CD4-positive, alpha-beta T cell (primary cell): ENCODE data around the gene FBRS. TPM values are rescaled to one million over a fixed set of nuclear protein-coding genes. Genes with fewer than 3 reads are reported as not detected.

Experiments used
- ATAC-seq: fragments of 200-7000 bp; cut with Tn5 transposase; one replicate; pipeline ENCODE4 v1.10.0; 2022; ENCODE audit warnings: mild to moderate bottlenecking; ENCODE audit not compliant: poor library complexity
- CTCF ChIA-PET: fragments of 350-600 bp; sonication (Branson Sonifier 250); formaldehyde crosslinking; loops from one replicate; lab custom pipeline; 2021; ENCODE audit warnings: antibody characterized with exemption, inconsistent platforms; lab: Charles Lee
- POLR2A ChIA-PET: fragments of 350-600 bp; sonication (Branson Sonifier 250); formaldehyde crosslinking; loops from one replicate; lab custom pipeline; 2021; ENCODE audit warnings: antibody characterized with exemption, inconsistent platforms; lab: Charles Lee
- DNase-seq, 14 experiments: peaks; one replicate each; pipeline ENCODE4 v3.0.0-alpha.2; 2013 to 2020; ENCODE audit warnings: mixed read lengths in 2 of 14
- H3K27ac ChIP-seq, 2 donors: one replicate each; pipeline versions ENCODE4 v1.5.1 to v1.7.0; 2013; ENCODE audit warnings: low read length in 2 of 2, low read depth in 1 of 2, mild to moderate bottlenecking in 1 of 2
- H3K27me3 ChIP-seq, 2 experiments: 1 replicate in 1 of 2; 2 replicates in 1 of 2; pipeline versions ENCODE4 v1.6.1 to v1.7.0; 2013; ENCODE audit warnings: low read length in 2 of 2, control low read depth in 1 of 2, mild to moderate bottlenecking in 1 of 2, moderate library complexity in 1 of 2; ENCODE audit not compliant: insufficient read depth in 2 of 2, control insufficient read depth in 1 of 2
- H3K36me3 ChIP-seq: one replicate; pipeline ENCODE4 v1.6.1; 2013; ENCODE audit warnings: low read length, control low read depth; ENCODE audit not compliant: insufficient read depth
- H3K4me1 ChIP-seq: one replicate; pipeline ENCODE4 v1.6.1; 2013; ENCODE audit warnings: low read length, control low read depth; ENCODE audit not compliant: insufficient read depth
- H3K4me3 ChIP-seq: one replicate; pipeline ENCODE4 v1.5.1; 2013; ENCODE audit warnings: mild to moderate bottlenecking, low read length, moderate library complexity
- H3K9me3 ChIP-seq, 2 experiments: 1 replicate in 1 of 2; 2 replicates in 1 of 2; pipeline versions ENCODE4 v1.6.1 to v1.7.0; 2013; ENCODE audit warnings: low read length in 2 of 2, mild to moderate bottlenecking in 2 of 2, control low read depth in 1 of 2, moderate library complexity in 1 of 2; ENCODE audit not compliant: control insufficient read depth in 1 of 2, insufficient read depth in 1 of 2
- H3K27ac Mint-ChIP-seq: one replicate; pipeline ENCODE4 v1.8.0; 2020; ENCODE audit warnings: mixed read lengths
- H3K27me3 Mint-ChIP-seq: one replicate; pipeline ENCODE4 v1.8.0; 2021; ENCODE audit warnings: mixed read lengths
- H3K36me3 Mint-ChIP-seq: one replicate; pipeline ENCODE4 v1.8.0; 2021; ENCODE audit warnings: low read depth, mixed read lengths
- H3K4me1 Mint-ChIP-seq: one replicate; pipeline ENCODE4 v1.8.0; 2021; ENCODE audit warnings: low read depth, mixed read lengths
- H3K4me3 Mint-ChIP-seq: one replicate; pipeline ENCODE4 v1.8.0; 2020; ENCODE audit warnings: mild to moderate bottlenecking, mixed read lengths
- H3K9me3 Mint-ChIP-seq: one replicate; pipeline ENCODE4 v1.8.0; 2020; ENCODE audit warnings: mixed read lengths
- CTCF ChIP-seq: fragments of 200-600 bp; IDR thresholded peaks from one replicate; pipeline ENCODE4 v1.8.0; 2022; ENCODE audit warnings: antibody characterized with exemption, mild to moderate bottlenecking
- intact Hi-C, 2 experiments: fragments of 100-400 bp; cut with DNase I in 1 of 2; cut with micrococcal nuclease in 1 of 2; formaldehyde crosslinking; loops; one replicate each; pipeline versions ENCODE4 v1.15.1 to v1.9.0; 2023 to 2025; cut with DNase I, micrococcal nuclease
- total RNA-seq, 174 experiments: library from RNA in 2 of 174; stranded (reverse) in 2 of 174; gene quantifications; one replicate each; pipeline ENCODE4 v1.2.3 and lab custom pipeline; 2021 to 2026

The FBRS gene
- total RNA-seq, 2 experiments from 2014 or later: 162 to 163 TPM

- no peaks in the 10 kb centered on the region for H3K27me3 Mint-ChIP-seq
- Histone ChIP-seq H3K27ac (no peak overlapping the region), H3K4me1 (no peaks in the 10 kb centered on the region), H3K4me3 (no peak overlapping the region), H3K36me3 (no peaks in the 10 kb centered on the region), H3K9me3 (no peaks in the 10 kb centered on the region), H3K27me3 (no peaks in the 10 kb centered on the region)
- no peaks in the 10 kb centered on the region for H3K4me1 Mint-ChIP-seq
- no peak overlapping the region for H3K27ac Mint-ChIP-seq
- POLR2A ChIA-PET: interaction anchor here (1.3 kb wide), 1 partner anchor 9 kb away, joined by 3 read pairs; no protein-coding TSS in a partner anchor
- no peak for TF ChIP-seq CTCF
- no peaks in the 10 kb centered on the region for H3K36me3 Mint-ChIP-seq
- CTCF ChIA-PET: interaction anchor here (0.9 kb wide), 1 partner anchor 9 kb away, joined by 3 read pairs; no protein-coding TSS in a partner anchor
- H3K9me3 Mint-ChIP-seq: no peaks in the 10 kb centered on the region
- ATAC-seq (no peak), DNase-seq (no peak)
- intact Hi-C loops: no loop called here
- H3K4me3 Mint-ChIP-seq: no peak overlapping the region
Observed at GRCh38 chr16:30641378-30641982, 16.8 kb upstream of the FBRS start.

- Histone ChIP-seq H3K4me1 (peaks cover under 1% of the 10 kb centered on the region), H3K4me3 (no peak overlapping the region), H3K36me3 (no peaks in the 10 kb centered on the region), H3K27me3 (no peaks in the 10 kb centered on the region), H3K9me3 (no peaks in the 10 kb centered on the region), H3K27ac (no peak overlapping the region)
- Mint-ChIP-seq H3K4me3 (no peak overlapping the region), H3K27ac (no peak overlapping the region), H3K9me3 (no peaks in the 10 kb centered on the region), H3K27me3 (no peaks in the 10 kb centered on the region), H3K36me3 (no peaks in the 10 kb centered on the region), H3K4me1 (no peaks in the 10 kb centered on the region)
- no peak for TF ChIP-seq CTCF
- CTCF ChIA-PET: no interaction called here
- intact Hi-C loops: no loop called here
- ATAC-seq (no peak), DNase-seq (no peak)
- POLR2A ChIA-PET: no interaction called here
Observed at GRCh38 chr16:30644334-30644830, 13.8 kb upstream of the FBRS start.

DNA sequence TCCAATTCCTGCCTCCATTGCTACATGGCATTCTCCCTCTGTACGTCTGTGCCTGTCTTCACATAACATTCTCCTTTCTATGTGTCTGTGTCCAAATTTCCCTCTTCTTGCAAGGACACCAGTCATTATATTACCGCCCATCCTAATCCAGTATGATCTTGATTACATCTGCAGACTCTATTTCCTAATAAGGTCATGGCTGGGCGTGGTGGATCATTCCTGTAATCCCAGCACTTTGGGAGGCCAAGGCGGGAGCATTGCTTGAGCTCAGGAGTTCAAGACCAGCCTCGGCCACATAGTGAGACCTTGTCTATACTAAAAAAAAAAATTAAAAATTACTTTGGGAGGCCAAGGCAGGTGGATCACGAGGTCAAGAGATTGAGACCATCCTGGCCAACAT is 12.5 kb upstream of the FBRS start:
- POLR2A ChIA-PET: no interaction called here
- TF ChIP-seq CTCF: no peak
- Histone ChIP-seq H3K4me3 (no peak overlapping the region), H3K4me1 (peaks cover 10% of the 10 kb centered on the region), H3K36me3 (no peaks in the 10 kb centered on the region), H3K27ac (no peak overlapping the region), H3K27me3 (no peaks in the 10 kb centered on the region), H3K9me3 (no peaks in the 10 kb centered on the region)
- intact Hi-C loops: no loop called here
- no peak for DNase-seq
- H3K9me3 Mint-ChIP-seq: no peaks in the 10 kb centered on the region
- peaks cover 8% of the 10 kb centered on the region for H3K4me1 Mint-ChIP-seq
- ATAC-seq: no peak
- no peak overlapping the region for H3K27ac Mint-ChIP-seq
- CTCF ChIA-PET: no interaction called here
- no peak overlapping the region for H3K4me3 Mint-ChIP-seq
- H3K36me3 Mint-ChIP-seq: peaks cover 8% of the 10 kb centered on the region
- no peaks in the 10 kb centered on the region for H3K27me3 Mint-ChIP-seq
